GM18526 (cell line): ENCODE measurements around the gene CDC42EP1.

ENCODE experiments used
- POLR2A ChIP-seq: IDR thresholded peaks from 3 replicates; pipeline ENCODE4 v1.6.1; 2011; ENCODE audit not compliant: insufficient read length; ENCODE audit errors: extremely low read depth

The CDC42EP1 gene

GRCh38 chr22:37616201-37617083 is 56.2 kb downstream of the CDC42EP1 start:
- TF ChIP-seq POLR2A, result no peak

GRCh38 chr22:37617431-37617830 is 57.2 kb downstream of the CDC42EP1 start:
- no peak for TF ChIP-seq POLR2A

- TF ChIP-seq POLR2A, result no peak
Observed at GRCh38 chr22:37618072-37618656, 57.9 kb downstream of the CDC42EP1 start.

- no peak for TF ChIP-seq POLR2A
Observed at GRCh38 chr22:37618674-37619073, 58.4 kb downstream of the CDC42EP1 start.
